H9 (cell line): Measurements from ENCODE around the gene BCAS1. TPM values are rescaled to one million over a fixed set of nuclear protein-coding genes. Genes with fewer than 3 reads are reported as not detected.

ENCODE experiments used
- DNase-seq: peaks from one replicate; pipeline ENCODE4 v3.0.0-alpha.2; 2017
- H2AFZ ChIP-seq: one replicate; pipeline ENCODE4 v1.6.1; 2013; ENCODE audit warnings: mild to moderate bottlenecking, low read length, control low read depth, moderate library complexity
- H2AK5ac ChIP-seq: 2 replicates; pipeline ENCODE4 v1.6.1; 2013; ENCODE audit warnings: low read length, control low read depth, mixed read lengths; ENCODE audit not compliant: insufficient read length
- H2BK120ac ChIP-seq: one replicate; pipeline ENCODE4 v1.6.1; 2013; ENCODE audit warnings: low read depth, mild to moderate bottlenecking, low read length, control low read depth, inconsistent platforms; ENCODE audit not compliant: poor library complexity, severe bottlenecking
- H2BK12ac ChIP-seq: 2 replicates; pipeline ENCODE4 v1.6.1; 2013; ENCODE audit warnings: low read length, control low read depth, mixed read lengths, low read depth; ENCODE audit not compliant: insufficient read length
- H2BK15ac ChIP-seq: 2 replicates; pipeline ENCODE4 v1.6.1; 2013; ENCODE audit warnings: low read depth, low read length, control low read depth
- H2BK20ac ChIP-seq: one replicate; pipeline ENCODE4 v1.6.1; 2013; ENCODE audit warnings: low read depth, mild to moderate bottlenecking, low read length, control low read depth, inconsistent platforms; ENCODE audit not compliant: poor library complexity, severe bottlenecking
- H2BK5ac ChIP-seq: 2 replicates; pipeline ENCODE4 v1.6.1; 2013; ENCODE audit warnings: low read length, control low read depth, mixed read lengths; ENCODE audit not compliant: insufficient read length
- H3K14ac ChIP-seq: 2 replicates; pipeline ENCODE4 v1.6.1; 2013; ENCODE audit warnings: low read length, control low read depth; ENCODE audit not compliant: insufficient read depth
- H3K18ac ChIP-seq: 2 replicates; pipeline ENCODE4 v1.6.1; 2013; ENCODE audit warnings: low read depth, mild to moderate bottlenecking, mixed read lengths, low read length, control low read depth; ENCODE audit not compliant: insufficient read length
- H3K23ac ChIP-seq: 2 replicates; pipeline ENCODE4 v1.6.1; 2013; ENCODE audit warnings: low read length, control low read depth, mixed read lengths, low read depth; ENCODE audit not compliant: insufficient read length
- H3K23me2 ChIP-seq: 2 replicates; pipeline ENCODE4 v1.6.1; 2013; ENCODE audit warnings: low read depth, mild to moderate bottlenecking, mixed read lengths, low read length, control low read depth; ENCODE audit not compliant: insufficient read length, poor library complexity, severe bottlenecking
- H3K27ac ChIP-seq: 2 replicates; pipeline ENCODE4 v1.5.1; 2013; ENCODE audit warnings: low read length, control low read depth, mixed read lengths, low read depth; ENCODE audit not compliant: insufficient read length
- H3K27me3 ChIP-seq: 2 replicates; pipeline ENCODE4 v1.6.1; 2013; ENCODE audit warnings: low read length, control low read depth, inconsistent platforms; ENCODE audit not compliant: insufficient read depth
- H3K4ac ChIP-seq: 2 replicates; pipeline ENCODE4 v1.6.1; 2013; ENCODE audit warnings: low read depth, mild to moderate bottlenecking, control low read depth, inconsistent platforms, low read length, moderate library complexity
- H3K4me1 ChIP-seq: 2 replicates; pipeline ENCODE4 v1.6.1; 2013; ENCODE audit warnings: low read length, control low read depth, inconsistent platforms; ENCODE audit not compliant: insufficient read depth
- H3K4me2 ChIP-seq: 2 replicates; pipeline ENCODE4 v1.6.1; 2013; ENCODE audit warnings: low read length, control low read depth, mixed read lengths; ENCODE audit not compliant: insufficient read length, insufficient read depth
- H3K56ac ChIP-seq: 2 replicates; pipeline ENCODE4 v1.6.1; 2013; ENCODE audit warnings: low read depth, mild to moderate bottlenecking, mixed read lengths, low read length, control low read depth; ENCODE audit not compliant: insufficient read length
- H3K79me1 ChIP-seq: 2 replicates; pipeline ENCODE4 v1.6.1; 2013; ENCODE audit warnings: low read depth, mild to moderate bottlenecking, moderate library complexity, low read length, control low read depth, inconsistent platforms; ENCODE audit not compliant: insufficient read depth, poor library complexity, severe bottlenecking
- H3K79me2 ChIP-seq: 2 replicates; pipeline ENCODE4 v1.6.1; 2013; ENCODE audit warnings: low read length, control low read depth, inconsistent platforms; ENCODE audit not compliant: insufficient read depth
- H3K9ac ChIP-seq: 2 replicates; pipeline ENCODE4 v1.6.1; 2013; ENCODE audit warnings: low read length, control low read depth, mixed read lengths; ENCODE audit not compliant: insufficient read length; ENCODE audit errors: extremely low read depth
- H3K9me3 ChIP-seq: one replicate; pipeline ENCODE4 v1.6.1; 2013; ENCODE audit warnings: low read depth, low read length, inconsistent platforms; ENCODE audit not compliant: control insufficient read depth
- H3T11ph ChIP-seq: one replicate; pipeline ENCODE4 v1.6.1; 2013; ENCODE audit warnings: mild to moderate bottlenecking, low read length, control low read depth, inconsistent platforms
- H4K20me1 ChIP-seq: one replicate; pipeline ENCODE4 v1.6.1; 2013; ENCODE audit not compliant: control insufficient read depth, insufficient read length, insufficient read depth
- H4K5ac ChIP-seq: 2 replicates; pipeline ENCODE4 v1.6.1; 2013; ENCODE audit warnings: low read depth, mild to moderate bottlenecking, mixed read lengths, low read length, control low read depth; ENCODE audit not compliant: insufficient read length
- H4K8ac ChIP-seq: replicated peaks from 2 replicates; pipeline ENCODE4 v1.6.1; 2013; ENCODE audit warnings: low read length, control low read depth, mixed read lengths, low read depth; ENCODE audit not compliant: insufficient read length
- H4K91ac ChIP-seq: 2 replicates; pipeline ENCODE4 v1.6.1; 2013; ENCODE audit warnings: low read depth, mild to moderate bottlenecking, moderate library complexity, mixed read lengths, low read length, control low read depth; ENCODE audit not compliant: insufficient read length
- H3K27ac Mint-ChIP-seq, 3 experiments: 2 replicates in 2 of 3; 3 replicates in 1 of 3; pipeline ENCODE4 v1.8.0; 2020 to 2021; ENCODE audit warnings: mixed read lengths in 3 of 3, mild to moderate bottlenecking in 1 of 3, moderate library complexity in 1 of 3
- H3K27me3 Mint-ChIP-seq: 2 replicates; pipeline ENCODE4 v1.8.0; 2021; ENCODE audit warnings: low read depth, mild to moderate bottlenecking, moderate library complexity, mixed read lengths
- H3K36me3 Mint-ChIP-seq, 3 experiments: 2 replicates in 2 of 3; 3 replicates in 1 of 3; pipeline ENCODE4 v1.8.0; 2020 to 2021; ENCODE audit warnings: low read depth in 3 of 3, mixed read lengths in 3 of 3; ENCODE audit not compliant: insufficient read depth in 1 of 3
- H3K4me1 Mint-ChIP-seq, 2 experiments: 2 replicates each; pipeline ENCODE4 v1.8.0; 2020; ENCODE audit warnings: mixed read lengths in 2 of 2
- H3K4me3 Mint-ChIP-seq, 2 experiments: 2 replicates in 1 of 2; 3 replicates in 1 of 2; pipeline ENCODE4 v1.8.0; 2020 to 2021; ENCODE audit warnings: mild to moderate bottlenecking in 2 of 2, mixed read lengths in 2 of 2, moderate library complexity in 1 of 2
- H3K9me3 Mint-ChIP-seq, 2 experiments: 2 replicates in 1 of 2; 3 replicates in 1 of 2; pipeline ENCODE4 v1.8.0; 2020; ENCODE audit warnings: mild to moderate bottlenecking in 2 of 2, mixed read lengths in 2 of 2, moderate library complexity in 1 of 2
- WGBS: extraction: QIAGEN DNeasy Blood & Tissue Kit; methylation state at CpG from one replicate; pipeline ENCODE4 v1.1.7; 2013; ENCODE audit warnings: missing lambda C conversion rate, low lambda C conversion rate, mixed read lengths; ENCODE audit not compliant: insufficient read length; ENCODE audit errors: extremely low coverage; 5-methylcytosine and 5-hydroxymethylcytosine counted together
- total RNA-seq: library from RNA; stranded (reverse); gene quantifications from 2 replicates; pipeline ENCODE4 v1.2.1, GENCODE V29; 2021
- TF ChIP-seq, protein P1 (sequence below): fragments of 200-600 bp; sonication (generic); conservative IDR thresholded peaks from 3 replicates; pipeline ENCODE4 v1.8.0; 2021; ENCODE audit warnings: antibody characterized with exemption, mild to moderate bottlenecking

Gene BCAS1
- total RNA-seq, 1 experiment from 2014 or later: 0.15 TPM

DNA sequence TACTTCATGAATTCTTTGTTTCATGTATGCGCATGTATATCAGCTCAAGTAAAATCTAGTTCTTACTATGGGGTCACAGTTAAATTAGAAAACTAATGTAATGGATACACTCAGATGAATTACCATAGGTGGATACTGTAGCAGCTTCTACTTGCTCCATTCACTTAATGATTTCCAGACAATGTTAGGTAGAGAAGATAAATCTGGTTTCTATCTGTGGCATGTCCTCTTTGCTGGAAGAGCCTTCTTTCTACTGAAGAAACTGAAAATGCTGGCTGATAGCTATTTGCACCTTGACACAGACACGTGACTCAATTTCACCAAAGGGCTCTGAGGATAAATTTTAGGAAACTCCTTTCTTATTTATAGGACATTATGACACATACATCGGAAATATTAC, 49.5 kb downstream of the BCAS1 start:
- Histone ChIP-seq H3K18ac (no peak overlapping the region), H3K79me1 (no peaks in the 10 kb centered on the region), H2AK5ac (no peak overlapping the region), H3K4ac (no peak overlapping the region), H3K4me1 (no peaks in the 10 kb centered on the region; the same call in 1 of the 2 replicates), H3K27me3 (no peaks in the 10 kb centered on the region), H3K23me2 (no peaks in the 10 kb centered on the region), H2BK15ac (no peak overlapping the region), H4K8ac (no peak overlapping the region), H4K5ac (no peak overlapping the region), H3K9ac (no peak overlapping the region), H3K9me3 (no peaks in the 10 kb centered on the region), H2BK120ac (no peak overlapping the region), H3K4me2 (no peak overlapping the region), H3K56ac (no peak overlapping the region), H3T11ph (no peak overlapping the region), H2BK5ac (no peak overlapping the region), H3K23ac (no peak overlapping the region), H2AFZ (no peak overlapping the region), H3K79me2 (no peaks in the 10 kb centered on the region), H2BK12ac (no peak overlapping the region), H2BK20ac (no peak overlapping the region), H4K91ac (no peak overlapping the region), H3K27ac (no peak overlapping the region), H4K20me1 (no peaks in the 10 kb centered on the region), H3K14ac (no peak overlapping the region)
- Mint-ChIP-seq H3K27me3 (no peaks in the 10 kb centered on the region), H3K4me1 (peaks cover 15 to 24% of the 10 kb centered on the region in 2 experiments; a peak in 3 of 4 replicates), H3K27ac (no peak overlapping the region), H3K9me3 (no peaks in the 10 kb centered on the region), H3K36me3 (no peaks in the 10 kb centered on the region), H3K4me3 (no peak overlapping the region)
- WGBS: no CpG with 5 or more reads among the region's 3 CpGs
- TF ChIP-seq, protein P1, sequence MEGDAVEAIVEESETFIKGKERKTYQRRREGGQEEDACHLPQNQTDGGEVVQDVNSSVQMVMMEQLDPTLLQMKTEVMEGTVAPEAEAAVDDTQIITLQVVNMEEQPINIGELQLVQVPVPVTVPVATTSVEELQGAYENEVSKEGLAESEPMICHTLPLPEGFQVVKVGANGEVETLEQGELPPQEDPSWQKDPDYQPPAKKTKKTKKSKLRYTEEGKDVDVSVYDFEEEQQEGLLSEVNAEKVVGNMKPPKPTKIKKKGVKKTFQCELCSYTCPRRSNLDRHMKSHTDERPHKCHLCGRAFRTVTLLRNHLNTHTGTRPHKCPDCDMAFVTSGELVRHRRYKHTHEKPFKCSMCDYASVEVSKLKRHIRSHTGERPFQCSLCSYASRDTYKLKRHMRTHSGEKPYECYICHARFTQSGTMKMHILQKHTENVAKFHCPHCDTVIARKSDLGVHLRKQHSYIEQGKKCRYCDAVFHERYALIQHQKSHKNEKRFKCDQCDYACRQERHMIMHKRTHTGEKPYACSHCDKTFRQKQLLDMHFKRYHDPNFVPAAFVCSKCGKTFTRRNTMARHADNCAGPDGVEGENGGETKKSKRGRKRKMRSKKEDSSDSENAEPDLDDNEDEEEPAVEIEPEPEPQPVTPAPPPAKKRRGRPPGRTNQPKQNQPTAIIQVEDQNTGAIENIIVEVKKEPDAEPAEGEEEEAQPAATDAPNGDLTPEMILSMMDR: no peak
- DNase-seq: no peak
